GM19397 (cell line): ENCODE results near the gene C8A.

Experiments
- ATAC-seq: cut with Tn5 transposase; IDR thresholded peaks from one replicate; pipeline ENCODE4 v1.9.1; 2021; ENCODE audit warnings: mild to moderate bottlenecking, moderate library complexity; ENCODE audit not compliant: unreplicated experiment

The C8A gene

DNA sequence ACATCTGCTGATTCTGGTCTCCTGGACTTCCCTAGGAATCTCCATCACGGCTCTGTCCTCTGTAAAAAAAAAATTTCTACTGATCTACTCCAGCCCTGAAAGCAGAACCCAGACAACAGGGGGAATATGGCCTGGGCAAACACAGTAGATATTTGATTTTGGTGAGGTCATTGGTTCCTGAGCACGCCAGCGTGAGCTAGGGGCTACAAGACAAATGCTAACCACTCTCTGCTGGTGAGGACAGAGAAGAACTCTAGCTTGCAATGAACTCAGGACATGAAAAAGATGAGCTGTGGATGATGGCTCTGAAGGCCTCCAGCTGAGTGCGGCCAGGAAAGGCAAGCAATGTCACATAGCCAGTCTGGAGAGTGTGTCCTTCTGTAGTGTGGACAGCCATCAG is 18.2 kb upstream of the C8A start:
- ATAC-seq, result no peak

DNA sequence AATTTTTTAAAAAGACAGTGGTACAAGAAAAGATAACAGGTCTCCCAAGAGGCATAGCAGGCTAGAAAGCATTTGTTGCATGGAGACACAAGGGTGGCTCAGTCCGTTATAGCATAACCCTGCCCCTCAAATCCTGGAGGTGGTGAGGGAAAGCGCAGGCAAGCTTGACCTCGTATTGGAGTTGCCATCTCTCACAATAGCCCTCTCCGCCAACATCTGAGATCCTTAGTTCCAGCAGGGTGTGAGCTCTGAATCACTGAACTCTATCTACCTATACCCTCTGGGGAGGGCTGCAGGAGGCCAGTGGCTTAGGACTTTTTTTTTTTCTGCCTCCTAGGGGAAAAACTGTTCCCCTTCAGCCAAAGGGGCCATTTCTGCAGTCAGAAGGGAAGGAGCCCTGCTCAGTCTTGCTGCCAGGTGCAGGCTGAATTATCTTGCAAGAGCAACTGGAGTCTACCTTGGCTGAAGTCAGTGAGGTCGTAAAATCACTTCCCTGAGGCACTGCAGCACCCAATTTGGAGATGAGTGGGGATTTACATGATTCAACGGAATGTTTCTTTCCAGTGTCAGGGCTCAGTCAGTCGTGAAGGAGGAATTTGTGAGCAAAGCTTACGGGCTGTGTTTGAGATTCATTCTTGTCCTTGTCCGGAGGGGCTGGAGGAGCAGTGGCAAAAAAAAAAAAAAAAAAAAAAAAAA is 17.2 kb upstream of the C8A start:
- ATAC-seq, result no peak

- no peak for ATAC-seq
Measured at GRCh38 chr1:56838759-56839158, 15.8 kb upstream of the C8A start.

DNA sequence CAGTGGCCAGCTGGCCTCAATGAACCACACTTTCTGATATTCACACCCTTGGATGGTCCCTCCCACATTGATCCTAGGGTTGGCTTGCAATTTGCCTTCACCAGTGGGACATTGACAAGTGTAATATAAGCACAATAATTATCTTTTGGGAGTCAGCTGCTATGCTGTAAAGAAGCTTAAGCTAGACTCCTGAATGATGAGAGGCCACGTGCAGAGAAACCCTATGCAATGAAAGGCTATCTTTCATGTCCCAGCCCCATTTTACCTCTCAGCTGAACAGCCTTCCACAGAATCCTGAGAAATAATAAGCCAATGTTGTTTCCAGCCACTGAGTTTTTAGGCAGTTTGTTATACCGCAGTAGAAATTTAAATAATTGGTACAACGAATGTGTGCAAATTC is 11.1 kb upstream of the C8A start:
- no peak for ATAC-seq

- no peak for ATAC-seq
Measured at GRCh38 chr1:56844545-56845136, 10.0 kb upstream of the C8A start.

DNA sequence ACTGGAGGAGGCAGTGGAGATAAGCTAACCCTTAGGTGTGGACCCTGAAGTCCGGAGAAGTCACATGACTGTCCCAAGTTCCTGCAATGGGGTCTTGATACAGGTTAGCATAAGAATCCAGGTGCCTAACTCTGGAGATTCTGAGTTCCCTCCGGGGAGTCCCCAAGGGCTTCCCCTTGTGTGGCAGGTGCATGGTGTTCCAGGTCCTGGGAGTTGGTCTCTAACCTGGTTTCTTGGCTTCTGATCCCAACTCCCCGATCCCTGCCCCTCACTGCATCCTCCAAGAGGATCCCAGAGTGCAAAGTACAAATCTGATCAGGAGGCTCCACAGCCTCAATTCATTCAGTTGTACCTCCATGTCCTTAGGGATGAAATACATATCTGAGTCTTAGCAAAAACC is 9.3 kb upstream of the C8A start:
- no peak for ATAC-seq

DNA sequence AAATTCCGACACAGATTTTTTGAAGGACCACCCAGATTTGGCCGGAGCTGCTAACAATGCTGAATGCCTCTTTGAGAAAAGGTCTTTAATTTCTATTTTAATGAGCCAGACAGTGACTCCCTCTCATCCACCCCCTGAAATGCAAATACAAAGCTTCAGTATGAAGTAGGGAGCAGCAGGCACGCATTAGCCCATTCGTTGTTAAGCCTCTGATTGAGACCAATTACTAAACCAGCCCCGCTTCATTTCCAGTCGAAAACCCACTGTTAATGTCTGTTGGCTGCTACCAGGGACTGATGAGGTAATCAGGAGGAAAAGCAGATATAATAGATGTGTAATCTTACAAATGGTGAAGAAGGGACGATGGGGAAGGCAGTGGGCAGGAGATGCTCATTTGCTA is 4.8 kb upstream of the C8A start:
- no peak for ATAC-seq

DNA sequence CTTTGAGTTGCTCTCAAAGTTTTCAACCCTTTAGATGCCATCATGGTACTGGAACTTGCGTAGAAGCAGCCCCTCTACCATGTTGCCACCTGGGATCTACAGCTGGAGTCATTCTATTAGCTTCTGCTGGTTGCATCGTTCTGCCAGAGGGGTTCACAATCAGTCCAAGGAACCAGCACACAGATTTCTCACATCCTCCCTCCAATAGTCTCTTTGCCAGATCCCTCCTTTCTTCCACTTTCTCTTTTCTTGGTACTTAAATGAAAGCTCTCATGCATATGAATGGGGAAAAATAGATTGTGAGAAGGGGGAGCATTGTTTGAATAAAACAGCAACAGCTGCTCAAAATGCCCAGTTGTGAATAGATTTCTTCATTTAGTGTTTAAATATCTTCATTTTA is 4.2 kb upstream of the C8A start:
- ATAC-seq, result no peak

DNA sequence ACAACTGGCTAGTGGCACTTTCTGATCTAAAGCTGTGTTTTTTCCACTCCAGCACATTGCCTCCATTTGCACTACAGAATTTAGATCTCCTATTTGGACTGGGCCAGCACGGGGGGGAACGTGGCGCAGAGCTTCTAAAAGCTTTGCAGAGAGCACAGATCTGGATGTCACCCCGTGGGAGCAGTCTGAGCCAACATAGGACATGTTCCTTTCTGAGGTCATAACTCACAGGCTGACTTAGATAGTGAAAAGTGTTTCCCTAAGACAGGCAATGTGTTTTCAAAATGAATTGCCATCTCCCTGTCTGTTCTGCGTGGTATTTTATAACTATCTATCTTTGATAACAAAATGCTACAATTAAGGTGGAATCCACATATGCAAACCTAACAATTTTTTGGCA is 3.7 kb upstream of the C8A start:
- ATAC-seq, result no peak

DNA sequence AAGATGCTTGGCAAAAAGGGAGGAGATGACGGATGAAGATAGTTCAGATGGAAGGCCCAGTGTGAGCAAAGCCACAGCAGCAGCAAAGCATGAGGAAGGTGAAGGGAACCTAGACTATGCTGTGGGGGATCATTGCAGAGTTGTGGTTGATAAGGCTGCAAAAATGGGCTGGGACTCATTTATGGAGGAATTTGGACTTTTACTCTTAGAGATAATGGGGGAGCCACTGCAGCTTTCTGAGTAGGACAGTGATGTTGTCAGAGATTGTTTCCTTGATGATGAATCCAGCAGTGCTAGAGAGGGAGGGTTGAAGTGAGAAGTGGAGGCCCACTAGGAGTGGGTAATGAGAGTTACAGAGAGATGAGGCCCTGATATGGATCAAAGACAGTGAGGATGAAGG is 2.1 kb upstream of the C8A start:
- no peak for ATAC-seq

- no peak for ATAC-seq
Measured at GRCh38 chr1:56855190-56855589, 593 bp downstream of the C8A start.

DNA sequence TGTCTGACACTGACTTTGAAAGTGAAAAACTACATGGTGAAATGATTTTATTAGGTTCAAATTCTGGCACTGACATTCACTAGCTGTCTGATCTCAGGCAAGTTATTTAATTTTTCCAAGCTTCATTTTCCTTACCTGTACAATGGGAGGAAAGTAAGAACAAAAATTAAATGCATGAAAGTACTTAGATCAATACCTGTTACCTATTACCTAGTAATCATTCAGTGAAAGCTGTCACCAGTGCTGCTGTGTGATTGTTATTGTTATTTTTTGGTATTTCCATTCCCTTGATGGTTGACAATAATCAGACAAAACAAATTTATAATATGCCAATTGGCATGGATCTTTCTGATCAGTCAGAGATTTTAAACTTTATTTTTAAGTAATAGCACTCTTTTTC is 1.6 kb downstream of the C8A start:
- ATAC-seq, result no peak

DNA sequence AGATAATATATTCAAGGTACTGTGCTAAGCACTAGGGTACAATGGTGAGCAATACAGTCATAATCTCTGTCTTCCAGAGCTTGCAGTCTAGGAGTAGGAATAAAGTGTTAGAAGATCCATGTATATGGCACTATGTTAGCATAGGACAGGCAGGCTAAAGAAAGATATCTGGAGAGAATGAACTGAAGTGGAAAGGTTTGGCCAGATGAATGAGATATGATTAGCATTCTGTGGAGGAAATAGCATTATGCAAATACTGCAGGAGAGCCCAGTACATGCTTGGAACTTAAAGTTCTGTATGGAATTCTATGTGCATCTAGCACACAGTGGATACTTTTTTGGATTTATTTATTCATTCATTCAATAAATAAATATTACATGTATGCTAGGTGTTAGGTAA is 4.7 kb downstream of the C8A start:
- ATAC-seq, result no peak

DNA sequence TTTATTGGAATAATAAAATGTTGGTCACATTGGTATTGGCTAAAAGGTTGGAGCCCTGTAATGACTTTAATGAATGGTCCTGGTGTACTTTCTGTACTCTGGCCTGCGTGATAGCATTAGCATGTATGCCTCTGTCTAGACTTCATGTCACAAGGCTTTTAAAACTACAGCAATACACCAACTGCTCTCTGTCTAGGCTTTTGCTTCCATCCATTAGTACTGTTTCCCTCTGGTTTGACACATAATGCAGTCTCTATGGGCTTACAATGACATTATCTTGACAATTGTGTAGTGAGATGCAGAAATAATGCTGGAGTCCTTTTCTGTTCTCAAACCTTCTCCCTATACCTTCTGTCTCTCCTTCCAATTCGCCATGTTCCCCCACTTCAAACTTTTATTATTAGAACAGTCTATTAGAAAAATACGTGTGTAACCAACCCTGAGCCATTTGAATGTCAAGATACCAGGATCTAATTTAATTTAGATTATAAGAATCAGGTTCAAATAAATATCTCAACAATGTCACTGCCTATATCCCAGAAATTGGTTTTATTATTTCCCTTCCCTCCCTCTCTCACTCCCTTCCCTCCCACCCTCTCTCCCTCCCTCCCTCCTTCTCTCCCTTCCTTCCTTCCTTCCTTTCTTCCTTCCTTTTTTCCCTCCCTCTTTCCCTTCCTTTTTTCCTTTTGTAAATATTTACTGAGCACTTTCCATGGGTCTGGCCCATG is 8.8 kb downstream of the C8A start:
- ATAC-seq, result no peak

- no peak for ATAC-seq
Measured at GRCh38 chr1:56864430-56864829, 9.8 kb downstream of the C8A start.

- no peak for ATAC-seq
Measured at GRCh38 chr1:56866656-56867055, 12.1 kb downstream of the C8A start.

DNA sequence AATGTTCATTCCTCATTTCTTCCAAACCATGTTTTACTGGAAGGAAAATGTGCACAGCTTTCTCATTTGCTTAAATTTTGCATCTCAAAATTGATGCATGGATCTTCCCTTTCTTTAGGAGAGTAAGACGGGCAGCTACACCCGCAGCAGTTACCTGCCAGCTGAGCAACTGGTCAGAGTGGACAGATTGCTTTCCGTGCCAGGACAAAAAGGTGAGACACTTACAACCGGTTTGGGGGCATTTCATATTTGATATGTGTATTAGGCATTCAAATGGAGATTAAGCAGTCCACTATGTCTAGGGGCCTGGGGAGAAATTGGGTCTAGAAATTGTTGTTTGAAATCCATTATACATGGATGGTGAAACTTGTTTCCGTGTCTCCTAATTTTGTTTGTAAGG is 12.9 kb downstream of the C8A start:
- no peak for ATAC-seq

DNA sequence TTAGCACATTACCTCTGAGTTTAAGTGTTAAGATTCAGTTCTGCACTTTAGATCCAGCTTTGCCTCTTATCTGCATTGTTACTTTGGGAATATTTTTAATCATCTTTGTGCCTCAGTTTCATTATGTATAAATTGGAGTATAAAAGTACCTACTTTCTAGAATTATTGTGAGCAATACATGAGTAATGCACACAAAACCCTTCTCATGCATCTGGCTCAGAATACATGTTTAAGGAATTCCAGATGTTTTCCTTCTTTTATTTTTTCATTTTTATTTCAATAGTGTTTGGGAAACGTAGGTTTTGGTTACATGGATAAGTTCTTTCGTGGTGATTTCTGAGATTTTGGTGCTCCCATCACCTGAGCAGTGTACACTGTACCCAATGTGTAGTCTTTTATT is 14.2 kb downstream of the C8A start:
- ATAC-seq, result no peak

- no peak for ATAC-seq
Measured at GRCh38 chr1:56872597-56872996, 18.0 kb downstream of the C8A start.

DNA sequence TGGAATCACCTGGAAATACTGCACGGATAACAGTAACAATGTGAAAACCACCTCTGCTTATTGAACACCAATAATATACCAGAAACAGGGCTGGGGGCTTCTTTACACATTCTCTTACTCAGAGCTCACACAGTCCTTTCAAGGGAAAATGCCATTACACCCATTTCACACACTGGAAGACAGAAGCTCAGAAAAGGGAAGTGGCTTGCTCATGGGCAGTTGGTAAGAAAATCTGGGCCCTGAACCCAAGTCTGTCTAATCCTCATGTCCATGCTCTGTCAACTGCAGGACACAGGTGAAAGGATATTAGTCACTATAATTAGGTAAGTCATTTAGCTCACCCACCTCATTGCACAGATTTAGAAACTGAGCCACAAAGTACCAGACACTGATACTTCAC is 18.6 kb downstream of the C8A start:
- no peak for ATAC-seq

GRCh38 chr1:56874689-56875088 is 20.1 kb downstream of the C8A start:
- no peak for ATAC-seq

DNA sequence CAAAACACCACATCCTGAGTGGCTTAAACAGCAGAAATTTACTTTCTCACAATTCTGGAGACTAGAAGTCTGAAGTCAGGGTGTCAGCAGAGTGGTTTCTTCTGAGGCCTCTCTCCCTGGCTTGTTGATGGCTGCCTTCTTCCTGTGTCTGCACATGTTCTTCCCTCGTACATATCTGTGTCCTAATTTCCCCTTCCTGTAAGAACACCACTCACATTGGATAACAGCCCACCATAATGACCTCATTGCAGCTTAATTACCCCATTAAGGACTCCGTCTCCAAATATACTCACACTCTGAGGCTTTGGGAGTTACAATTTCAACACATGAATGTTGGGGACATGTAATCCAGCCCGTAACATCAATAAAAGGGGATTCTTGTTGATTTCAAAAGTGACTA is 23.4 kb downstream of the C8A start:
- no peak for ATAC-seq
